Neuronal stem cell (in vitro differentiated cells): Measurements from ENCODE around the gene PAK6.

Experiments used
- DNase-seq: peaks from one replicate; pipeline ENCODE4 v3.0.0-alpha.2; 2013; ENCODE audit warnings: low spot score
- H2AFZ ChIP-seq: one replicate; pipeline ENCODE4 v1.6.1; 2013; ENCODE audit warnings: mild to moderate bottlenecking, low read length, inconsistent platforms
- H2AK5ac ChIP-seq: 2 replicates; pipeline ENCODE4 v1.6.1; 2013; ENCODE audit warnings: low read depth, mild to moderate bottlenecking, inconsistent platforms, low read length, moderate library complexity, mixed read lengths
- H2BK120ac ChIP-seq: 2 replicates; pipeline ENCODE4 v1.6.1; 2013; ENCODE audit warnings: low read depth, mild to moderate bottlenecking, inconsistent platforms, low read length, moderate library complexity, mixed read lengths
- H2BK12ac ChIP-seq: one replicate; pipeline ENCODE4 v1.6.1; 2013; ENCODE audit warnings: low read length, inconsistent platforms
- H2BK15ac ChIP-seq: 2 replicates; pipeline ENCODE4 v1.6.1; 2013; ENCODE audit warnings: mild to moderate bottlenecking, low read length, inconsistent platforms, mixed read lengths
- H2BK5ac ChIP-seq: one replicate; pipeline ENCODE4 v1.6.1; 2013; ENCODE audit warnings: inconsistent platforms, mild to moderate bottlenecking, low read length, moderate library complexity
- H3K14ac ChIP-seq: one replicate; pipeline ENCODE4 v1.6.1; 2013; ENCODE audit warnings: low read length, inconsistent platforms
- H3K18ac ChIP-seq: 2 replicates; pipeline ENCODE4 v1.6.1; 2013; ENCODE audit warnings: low read length, inconsistent platforms
- H3K23ac ChIP-seq: 2 replicates; pipeline ENCODE4 v1.6.1; 2013; ENCODE audit warnings: low read depth, mild to moderate bottlenecking, mixed read lengths, low read length, inconsistent platforms; ENCODE audit not compliant: poor library complexity
- H3K27ac ChIP-seq: replicated peaks from 3 replicates; pipeline ENCODE4 v1.5.1; 2013; ENCODE audit warnings: low read length, inconsistent platforms
- H3K27me3 ChIP-seq, 3 experiments: 2 replicates each; pipeline ENCODE4 v1.6.1; 2013; ENCODE audit warnings: low read length in 3 of 3, mild to moderate bottlenecking in 2 of 3, inconsistent platforms in 1 of 3, low read depth in 1 of 3, mixed read lengths in 1 of 3, moderate library complexity in 1 of 3; ENCODE audit not compliant: control insufficient read depth in 3 of 3, insufficient read depth in 3 of 3
- H3K36me3 ChIP-seq, 2 donors: replicated peaks in 1 of 2; 2 replicates each; pipeline ENCODE4 v1.6.1; 2013; ENCODE audit warnings: low read length in 2 of 2; ENCODE audit not compliant: control insufficient read depth in 2 of 2, insufficient read depth in 2 of 2
- H3K4ac ChIP-seq: 2 replicates; pipeline ENCODE4 v1.6.1; 2013; ENCODE audit warnings: inconsistent platforms, mild to moderate bottlenecking, low read length, moderate library complexity
- H3K4me1 ChIP-seq, 2 donors: 1 replicate in 1 of 2; 2 replicates in 1 of 2; pipeline ENCODE4 v1.6.1; 2013; ENCODE audit warnings: low read length in 2 of 2, low read depth in 1 of 2; ENCODE audit not compliant: control insufficient read depth in 2 of 2, insufficient read depth in 1 of 2
- H3K4me2 ChIP-seq: one replicate; pipeline ENCODE4 v1.6.1; 2013; ENCODE audit warnings: mild to moderate bottlenecking, low read length, inconsistent platforms; ENCODE audit not compliant: insufficient read depth, poor library complexity, severe bottlenecking
- H3K4me3 ChIP-seq, 2 donors: 2 replicates each; pipeline ENCODE4 v1.5.1; 2013; ENCODE audit warnings: low read length in 2 of 2, mild to moderate bottlenecking in 2 of 2, inconsistent platforms in 1 of 2, moderate library complexity in 1 of 2
- H3K79me1 ChIP-seq: one replicate; pipeline ENCODE4 v1.6.1; 2013; ENCODE audit warnings: low read depth, mild to moderate bottlenecking, inconsistent platforms, low read length, moderate library complexity
- H3K9ac ChIP-seq: one replicate; pipeline ENCODE4 v1.6.1; 2013; ENCODE audit warnings: mild to moderate bottlenecking, low read depth, low read length, inconsistent platforms; ENCODE audit not compliant: poor library complexity
- H3K9me3 ChIP-seq, 2 donors: replicated peaks in 1 of 2; 2 replicates each; pipeline versions ENCODE3 to v1.6.1; 2013; ENCODE audit warnings: low read length in 2 of 2, mild to moderate bottlenecking in 2 of 2, inconsistent platforms in 1 of 2, low read depth in 1 of 2, mixed read lengths in 1 of 2, moderate library complexity in 1 of 2; ENCODE audit not compliant: control insufficient read depth in 2 of 2, insufficient read depth in 1 of 2
- H4K8ac ChIP-seq: one replicate; pipeline ENCODE4 v1.6.1; 2013; ENCODE audit warnings: low read depth, mild to moderate bottlenecking, inconsistent platforms, low read length, moderate library complexity
- H4K91ac ChIP-seq: one replicate; pipeline ENCODE4 v1.6.1; 2013; ENCODE audit warnings: low read length, low read depth, mild to moderate bottlenecking, inconsistent platforms; ENCODE audit not compliant: poor library complexity
- WGBS, 2 donors: extraction: QIAGEN DNeasy Blood & Tissue Kit; methylation state at CpG; one replicate each; pipeline ENCODE4 v1.1.7; 2013; ENCODE audit warnings: missing lambda C conversion rate in 2 of 2, mixed read lengths in 1 of 2; ENCODE audit not compliant: insufficient read length in 2 of 2, insufficient replicate concordance in 1 of 2; ENCODE audit errors: extremely low coverage in 2 of 2; 5-methylcytosine and 5-hydroxymethylcytosine counted together

Gene PAK6

GRCh38 chr15:40307421-40308211 lies 68.8 kb downstream of the PAK6 start, which contains the start of gene PLCB2:
Gene PLCB2, minus strand, starts transcription at chr15:40307935. Its CDS starts 263 bp downstream, at chr15:40307672.
- H2AK5ac ChIP-seq: peak within 1 kb of the TSS; percentile 85
- no peak within 1 kb of the TSS for H3K27ac ChIP-seq
- H2BK120ac ChIP-seq: no peak within 1 kb of the TSS
- no CpG with 5 or more reads among the region's 15 CpGs for WGBS, 2 donors
- peak within 1 kb of the TSS; percentile 83 for H2AFZ ChIP-seq
- H3K4me2 ChIP-seq: no peak within 1 kb of the TSS
- no peak within 1 kb of the TSS for H4K8ac ChIP-seq
- H2BK15ac ChIP-seq: peak within 1 kb of the TSS; percentile 63
- H3K36me3 ChIP-seq: no peaks in the 10 kb centered on the region
- DNase-seq: no peak
- H3K4ac ChIP-seq: no peak within 1 kb of the TSS
- H3K79me1 ChIP-seq: no peaks in the 10 kb centered on the region
- H3K14ac ChIP-seq: peak within 1 kb of the TSS; percentile 11
- H2BK5ac ChIP-seq: peak within 1 kb of the TSS; percentile 30
- no peak within 1 kb of the TSS for H2BK12ac ChIP-seq
- peak within 1 kb of the TSS; percentile 76 for H3K18ac ChIP-seq
- no peak within 1 kb of the TSS for H4K91ac ChIP-seq
- peaks cover 5 to 31% of the 10 kb centered on the region in 2 donors for H3K4me1 ChIP-seq
- H3K4me3 ChIP-seq: no peak within 1 kb of the TSS
- H3K23ac ChIP-seq: peak within 1 kb of the TSS; percentile 28
- peak within 1 kb of the TSS; percentile 50 for H3K9ac ChIP-seq
- peaks cover 0 to 7% (median 0%) of the 10 kb centered on the region in 3 experiments for H3K27me3 ChIP-seq
- no peaks in the 10 kb centered on the region for H3K9me3 ChIP-seq

- Histone ChIP-seq H4K91ac (no peak overlapping the region), H3K14ac (no peak overlapping the region), H2BK12ac (no peak overlapping the region), H2AFZ (peak overlapping the region; percentile 69), H3K23ac (no peak overlapping the region), H2BK15ac (no peak overlapping the region), H4K8ac (peak overlapping the region; percentile 1), H3K4ac (no peak overlapping the region), H3K18ac (peak overlapping the region; percentile 59), H2BK5ac (no peak overlapping the region), H3K4me3 (no peak overlapping the region), H3K27me3 (peaks cover 0 to 7% (median 2%) of the 10 kb centered on the region in 3 experiments), H3K4me1 (peaks cover 5 to 31% of the 10 kb centered on the region in 2 donors), H3K9ac (no peak overlapping the region), H3K36me3 (no peaks in the 10 kb centered on the region), H3K79me1 (no peaks in the 10 kb centered on the region), H3K27ac (no peak overlapping the region), H2AK5ac (no peak overlapping the region), H3K4me2 (no peak overlapping the region), H3K9me3 (no peaks in the 10 kb centered on the region), H2BK120ac (no peak overlapping the region)
- WGBS, 2 donors: no CpG with 5 or more reads among the region's 8 CpGs
- DNase-seq: no peak
Measured at GRCh38 chr15:40309344-40309862, 70.5 kb downstream of the PAK6 start.

GRCh38 chr15:40310001-40310959 lies 71.4 kb downstream of the PAK6 start:
- Histone ChIP-seq H3K23ac (no peak overlapping the region), H3K79me1 (no peaks in the 10 kb centered on the region)
- DNase-seq: no peak

More at GRCh38 chr15:40310001-40310959, 71.4 kb downstream of the PAK6 start:
- Histone ChIP-seq H2BK12ac (no peak overlapping the region), H4K8ac (no peak overlapping the region), H3K4me2 (no peak overlapping the region), H3K27ac (no peak overlapping the region), H3K9ac (no peak overlapping the region), H2BK5ac (no peak overlapping the region), H3K9me3 (no peaks in the 10 kb centered on the region), H2AK5ac (no peak overlapping the region), H3K4me3 (no peak overlapping the region), H3K36me3 (no peaks in the 10 kb centered on the region), H2AFZ (peak overlapping the region; percentile 69), H3K27me3 (peaks cover 0 to 7% (median 2%) of the 10 kb centered on the region in 3 experiments), H3K4me1 (peaks cover 5 to 31% of the 10 kb centered on the region in 2 donors), H2BK120ac (no peak overlapping the region), H3K18ac (no peak overlapping the region), H3K4ac (no peak overlapping the region), H2BK15ac (no peak overlapping the region), H4K91ac (no peak overlapping the region), H3K14ac (no peak overlapping the region)
- WGBS, 2 donors: no CpG with 5 or more reads among the region's 4 CpGs
